CD14-positive monocyte (primary cell): ENCODE results near the gene FAM174B. TPM values are rescaled to one million over a fixed set of nuclear protein-coding genes. Genes with fewer than 3 reads are reported as not detected.

Source experiments
- DNase-seq, 3 donors: peaks; one replicate each; pipeline ENCODE4 v3.0.0-alpha.2; 2011 to 2022
- H2AFZ ChIP-seq: 2 replicates; pipeline ENCODE4 v1.6.0; 2012; ENCODE audit warnings: mild to moderate bottlenecking, low read depth, low read length, inconsistent platforms; ENCODE audit not compliant: insufficient read depth, poor library complexity, severe bottlenecking
- H3K27ac ChIP-seq, 2 donors: 1 replicate in 1 of 2; 2 replicates in 1 of 2; pipeline ENCODE4 v1.5.1; 2012 to 2013; ENCODE audit warnings: low read length in 2 of 2, control low read depth in 1 of 2, inconsistent platforms in 1 of 2, low read depth in 1 of 2, mild to moderate bottlenecking in 1 of 2
- H3K27me3 ChIP-seq, 2 donors: one replicate each; pipeline versions ENCODE4 v1.6.0 to v1.6.1; 2011 to 2013; ENCODE audit warnings: low read length in 2 of 2; ENCODE audit not compliant: control insufficient read depth in 2 of 2, insufficient read depth in 2 of 2
- H3K36me3 ChIP-seq, 2 donors: replicated peaks in 1 of 2; 1 replicate in 1 of 2; 2 replicates in 1 of 2; pipeline versions ENCODE4 v1.5.1 to v1.6.1; 2012 to 2013; ENCODE audit warnings: low read length in 2 of 2, control low read depth in 1 of 2, inconsistent platforms in 1 of 2, mild to moderate bottlenecking in 1 of 2; ENCODE audit not compliant: insufficient read depth in 2 of 2, control insufficient read depth in 1 of 2
- H3K4me1 ChIP-seq, 2 donors: 1 replicate in 1 of 2; 2 replicates in 1 of 2; pipeline versions ENCODE4 v1.5.1 to v1.6.1; 2012 to 2013; ENCODE audit warnings: low read length in 2 of 2, control low read depth in 1 of 2, inconsistent platforms in 1 of 2, mild to moderate bottlenecking in 1 of 2, moderate library complexity in 1 of 2; ENCODE audit not compliant: insufficient read depth in 2 of 2, control insufficient read depth in 1 of 2
- H3K4me2 ChIP-seq: replicated peaks from 2 replicates; pipeline ENCODE3; 2012; ENCODE audit warnings: low read length, moderate library complexity, mild to moderate bottlenecking; ENCODE audit not compliant: poor library complexity, severe bottlenecking; ENCODE audit errors: extremely low read depth
- H3K4me3 ChIP-seq, 3 experiments: fragments of 200-600 bp in 1 of 3; sonication (generic) in 1 of 3; replicated peaks in 1 of 3; 1 replicate in 2 of 3; 2 replicates in 1 of 3; pipeline ENCODE4 v1.5.1; 2011 to 2013; ENCODE audit warnings: low read length in 3 of 3, mild to moderate bottlenecking in 3 of 3, control low read depth in 2 of 3, low read depth in 2 of 3, inconsistent platforms in 1 of 3, moderate library complexity in 1 of 3
- H3K79me2 ChIP-seq: 2 replicates; pipeline ENCODE4 v1.6.0; 2012; ENCODE audit warnings: mild to moderate bottlenecking, control low read depth, inconsistent platforms, low read length, moderate library complexity; ENCODE audit not compliant: insufficient read depth
- H3K9ac ChIP-seq: 2 replicates; pipeline ENCODE4 v1.6.0; 2017; ENCODE audit warnings: low read length, mild to moderate bottlenecking; ENCODE audit not compliant: insufficient read depth, poor library complexity, severe bottlenecking
- H3K9me3 ChIP-seq, 2 donors: replicated peaks in 1 of 2; 1 replicate in 1 of 2; 2 replicates in 1 of 2; pipeline versions ENCODE4 v1.5.1 to v1.6.1; 2012 to 2013; ENCODE audit warnings: low read length in 2 of 2, control low read depth in 1 of 2; ENCODE audit not compliant: control insufficient read depth in 1 of 2, insufficient read depth in 1 of 2
- H4K20me1 ChIP-seq: 2 replicates; pipeline ENCODE4 v1.6.0; 2012; ENCODE audit warnings: mild to moderate bottlenecking, low read length, control low read depth, moderate library complexity; ENCODE audit not compliant: insufficient read depth
- H3K27ac Mint-ChIP-seq, 7 donors: one replicate each; pipeline ENCODE4 v1.8.0; 2020; ENCODE audit warnings: mild to moderate bottlenecking in 7 of 7, mixed read lengths in 7 of 7, moderate library complexity in 6 of 7, inconsistent platforms in 2 of 7
- H3K27me3 Mint-ChIP-seq, 3 donors: one replicate each; pipeline ENCODE4 v1.8.0; 2021 to 2022; ENCODE audit warnings: low read depth in 3 of 3, mild to moderate bottlenecking in 3 of 3, mixed read lengths in 3 of 3, moderate library complexity in 3 of 3, inconsistent platforms in 1 of 3
- H3K36me3 Mint-ChIP-seq, 2 donors: one replicate each; pipeline ENCODE4 v1.8.0; 2020; ENCODE audit warnings: mixed read lengths in 2 of 2, inconsistent platforms in 1 of 2, mild to moderate bottlenecking in 1 of 2
- H3K4me1 Mint-ChIP-seq: one replicate; pipeline ENCODE4 v1.8.0; 2020; ENCODE audit warnings: mild to moderate bottlenecking, mixed read lengths
- H3K4me3 Mint-ChIP-seq, 2 donors: one replicate each; pipeline ENCODE4 v1.8.0; 2020; ENCODE audit warnings: mild to moderate bottlenecking in 2 of 2, mixed read lengths in 2 of 2, moderate library complexity in 1 of 2
- H3K9me3 Mint-ChIP-seq, 7 donors: one replicate each; pipeline ENCODE4 v1.8.0; 2020 to 2022; ENCODE audit warnings: mixed read lengths in 7 of 7, mild to moderate bottlenecking in 6 of 7, moderate library complexity in 6 of 7, inconsistent platforms in 2 of 7
- CTCF ChIP-seq: fragments of 200-600 bp; IDR thresholded peaks from one replicate; pipeline ENCODE4 v1.8.0; 2022; ENCODE audit warnings: antibody characterized with exemption, mild to moderate bottlenecking
- WGBS: methylation state at CpG from one replicate; pipeline ENCODE4 v1.1.5; 2013; ENCODE audit warnings: missing lambda C conversion rate; ENCODE audit not compliant: insufficient coverage; 5-methylcytosine and 5-hydroxymethylcytosine counted together
- intact Hi-C, 2 donors: fragments of 100-400 bp; cut with micrococcal nuclease; formaldehyde crosslinking; loops; one replicate each; pipeline versions ENCODE4 v1.15.0 to v1.15.1; 2023
- polyA plus RNA-seq, 3 donors: library from polyadenylated mRNA; depleted of rRNA in 1 of 3; unstranded in 2 of 3; stranded (reverse) in 1 of 3; fragments of 300-500 nt in 2 of 3; fragments of >200 nt in 1 of 3; fragmentation: Illumina TruSeq in 2 of 3; gene quantifications; 1 replicate in 2 of 3; 2 replicates in 1 of 3; pipeline ENCODE4 v1.2.3, GENCODE V29; 2012 to 2021

Gene FAM174B
- polyA plus RNA-seq, 3 donors, result 2.2 to 4.7 (median 3.2) TPM

- no peaks in the 10 kb centered on the region for H3K79me2 ChIP-seq
- H3K4me3 Mint-ChIP-seq, result no peak overlapping the region
- H3K4me2 ChIP-seq, result no peak overlapping the region
- peaks cover 5 to 11% of the 10 kb centered on the region in 2 donors for H3K36me3 Mint-ChIP-seq
- H3K4me3 ChIP-seq, result no peak overlapping the region
- peaks cover 0 to 13% (median 5%) of the 10 kb centered on the region in 7 donors for H3K9me3 Mint-ChIP-seq
- DNase-seq, result no peak
- H3K36me3 ChIP-seq, result no peaks in the 10 kb centered on the region
- H3K9me3 ChIP-seq, result peaks cover 0 to 13% of the 10 kb centered on the region in 2 donors
- no CpG with 5 or more reads among the region's 3 CpGs for WGBS
- peaks cover 7% of the 10 kb centered on the region for H3K4me1 Mint-ChIP-seq
- no peak for TF ChIP-seq CTCF
- H3K27me3 Mint-ChIP-seq, result peaks cover 0 to 2% (median 0%) of the 10 kb centered on the region in 3 donors
- H3K9ac ChIP-seq, result no peak overlapping the region
- H3K27ac ChIP-seq, result no peak overlapping the region
- H3K27me3 ChIP-seq, result no peaks in the 10 kb centered on the region
- no peak overlapping the region for H3K27ac Mint-ChIP-seq
- H3K4me1 ChIP-seq, result no peaks in the 10 kb centered on the region
- no peak overlapping the region for H2AFZ ChIP-seq
- intact Hi-C loops, result no loop called here
- H4K20me1 ChIP-seq, result no peaks in the 10 kb centered on the region
Measured at GRCh38 chr15:92690395-92690794, 34.8 kb upstream of the FAM174B start.

GRCh38 chr15:92687746-92688145, 32.2 kb upstream of the FAM174B start:
- Histone ChIP-seq H4K20me1 (no peaks in the 10 kb centered on the region), H3K4me2 (no peak overlapping the region), H3K4me3 (no peak overlapping the region), H3K79me2 (no peaks in the 10 kb centered on the region), H2AFZ (no peak overlapping the region), H3K9me3 (peaks cover 0 to 13% of the 10 kb centered on the region in 2 donors), H3K4me1 (no peaks in the 10 kb centered on the region), H3K27ac (no peak overlapping the region), H3K9ac (no peak overlapping the region), H3K27me3 (no peaks in the 10 kb centered on the region), H3K36me3 (no peaks in the 10 kb centered on the region)
- WGBS, result no CpG with 5 or more reads among the region's 1 CpG
- Mint-ChIP-seq H3K4me1 (peaks cover 11% of the 10 kb centered on the region), H3K36me3 (peaks cover 5 to 11% of the 10 kb centered on the region in 2 donors), H3K27me3 (peaks cover 0 to 3% (median 2%) of the 10 kb centered on the region in 3 donors), H3K4me3 (no peak overlapping the region), H3K9me3 (peaks cover 0 to 13% (median 5%) of the 10 kb centered on the region in 7 donors), H3K27ac (no peak overlapping the region)
- intact Hi-C loops, result no loop called here
- no peak for DNase-seq
- no peak for TF ChIP-seq CTCF
